ENCODE results near the gene CHMP4A.
A peak's percentile ranks its signal among the peaks of the same experiment; 100 is the strongest.

Gene CHMP4A

GRCh38 chr14:24212924-24213865 lies at the start of gene CHMP4A:
Gene CHMP4A, minus strand, starts transcription at chr14:24213488. Its CDS starts 49 bp downstream, at chr14:24213439.
- Histone ChIP-seq H3K4me1 (ENCODE audit: control insufficient read depth, insufficient read depth, low read length) (peaks cover 5% of the 10 kb centered on the region), H3K9ac (ENCODE audit: low read depth, low read length) (peak within 1 kb of the TSS; percentile 91), H3K4me3 (ENCODE audit: low read depth, low read length) (peak within 1 kb of the TSS; percentile 94), H3K27me3 (ENCODE audit: control insufficient read depth, insufficient read depth, low read length) (no peaks in the 10 kb centered on the region), H3K9me3 (ENCODE audit: control insufficient read depth, insufficient read depth, low read length) (no peaks in the 10 kb centered on the region), H3K36me3 (ENCODE audit: control insufficient read depth, insufficient read depth, low read length) (peaks cover 25% of the 10 kb centered on the region)

- no peaks in the 10 kb centered on the region for H3K27me3 ChIP-seq (ENCODE audit: control insufficient read depth, insufficient read depth, low read length)
- H3K4me3 ChIP-seq (ENCODE audit: low read depth, low read length): no peak overlapping the region
- H3K4me1 ChIP-seq (ENCODE audit: control insufficient read depth, insufficient read depth, low read length): no peaks in the 10 kb centered on the region
- H3K9ac ChIP-seq (ENCODE audit: low read depth, low read length): no peak overlapping the region
- peaks cover 14% of the 10 kb centered on the region for H3K36me3 ChIP-seq (ENCODE audit: control insufficient read depth, insufficient read depth, low read length)
- no peaks in the 10 kb centered on the region for H3K9me3 ChIP-seq (ENCODE audit: control insufficient read depth, insufficient read depth, low read length)
Observed at GRCh38 chr14:24261969-24262327, 48.7 kb upstream of the CHMP4A start.

- peaks cover 8% of the 10 kb centered on the region for H3K36me3 ChIP-seq (ENCODE audit: control insufficient read depth, insufficient read depth, low read length)
Observed at GRCh38 chr14:24261256-24261968, 48.1 kb upstream of the CHMP4A start.

GRCh38 chr14:24260780-24261157 lies 47.5 kb upstream of the CHMP4A start:
- Histone ChIP-seq H3K4me1 (ENCODE audit: control insufficient read depth, insufficient read depth, low read length) (no peaks in the 10 kb centered on the region), H3K4me3 (ENCODE audit: low read depth, low read length) (no peak overlapping the region), H3K9ac (ENCODE audit: low read depth, low read length) (no peak overlapping the region), H3K36me3 (ENCODE audit: control insufficient read depth, insufficient read depth, low read length) (peaks cover 5% of the 10 kb centered on the region), H3K27me3 (ENCODE audit: control insufficient read depth, insufficient read depth, low read length) (no peaks in the 10 kb centered on the region), H3K9me3 (ENCODE audit: control insufficient read depth, insufficient read depth, low read length) (no peaks in the 10 kb centered on the region)

More at GRCh38 chr14:24261256-24261968, 48.1 kb upstream of the CHMP4A start:
- H3K27me3 ChIP-seq (ENCODE audit: control insufficient read depth, insufficient read depth, low read length): no peaks in the 10 kb centered on the region
- no peaks in the 10 kb centered on the region for H3K9me3 ChIP-seq (ENCODE audit: control insufficient read depth, insufficient read depth, low read length)
- H3K4me1 ChIP-seq (ENCODE audit: control insufficient read depth, insufficient read depth, low read length): no peaks in the 10 kb centered on the region
- H3K9ac ChIP-seq (ENCODE audit: low read depth, low read length): no peak overlapping the region
- no peak overlapping the region for H3K4me3 ChIP-seq (ENCODE audit: low read depth, low read length)

- H3K4me1 ChIP-seq (ENCODE audit: control insufficient read depth, insufficient read depth, low read length): no peaks in the 10 kb centered on the region
- peaks cover 5% of the 10 kb centered on the region for H3K36me3 ChIP-seq (ENCODE audit: control insufficient read depth, insufficient read depth, low read length)
- H3K4me3 ChIP-seq (ENCODE audit: low read depth, low read length): no peak overlapping the region
- H3K27me3 ChIP-seq (ENCODE audit: control insufficient read depth, insufficient read depth, low read length): no peaks in the 10 kb centered on the region
- no peak overlapping the region for H3K9ac ChIP-seq (ENCODE audit: low read depth, low read length)
- no peaks in the 10 kb centered on the region for H3K9me3 ChIP-seq (ENCODE audit: control insufficient read depth, insufficient read depth, low read length)
Observed at GRCh38 chr14:24260026-24260779, 46.9 kb upstream of the CHMP4A start.

GRCh38 chr14:24259282-24260025 lies 46.2 kb upstream of the CHMP4A start:
- no peaks in the 10 kb centered on the region for H3K36me3 ChIP-seq (ENCODE audit: control insufficient read depth, insufficient read depth, low read length)
- H3K4me1 ChIP-seq (ENCODE audit: control insufficient read depth, insufficient read depth, low read length): no peaks in the 10 kb centered on the region
- no peak overlapping the region for H3K4me3 ChIP-seq (ENCODE audit: low read depth, low read length)
- no peaks in the 10 kb centered on the region for H3K27me3 ChIP-seq (ENCODE audit: control insufficient read depth, insufficient read depth, low read length)
- H3K9ac ChIP-seq (ENCODE audit: low read depth, low read length): peak overlapping the region; percentile 37
- H3K9me3 ChIP-seq (ENCODE audit: control insufficient read depth, insufficient read depth, low read length): no peaks in the 10 kb centered on the region

- no peak overlapping the region for H3K4me3 ChIP-seq (ENCODE audit: low read depth, low read length)
- H3K27me3 ChIP-seq (ENCODE audit: control insufficient read depth, insufficient read depth, low read length): no peaks in the 10 kb centered on the region
- H3K9me3 ChIP-seq (ENCODE audit: control insufficient read depth, insufficient read depth, low read length): no peaks in the 10 kb centered on the region
- no peaks in the 10 kb centered on the region for H3K36me3 ChIP-seq (ENCODE audit: control insufficient read depth, insufficient read depth, low read length)
- no peaks in the 10 kb centered on the region for H3K4me1 ChIP-seq (ENCODE audit: control insufficient read depth, insufficient read depth, low read length)
- H3K9ac ChIP-seq (ENCODE audit: low read depth, low read length): no peak overlapping the region
Observed at GRCh38 chr14:24258548-24259265, 45.4 kb upstream of the CHMP4A start.

GRCh38 chr14:24258119-24258518 lies 44.8 kb upstream of the CHMP4A start:
- Histone ChIP-seq H3K4me1 (ENCODE audit: control insufficient read depth, insufficient read depth, low read length) (no peaks in the 10 kb centered on the region), H3K9me3 (ENCODE audit: control insufficient read depth, insufficient read depth, low read length) (no peaks in the 10 kb centered on the region), H3K9ac (ENCODE audit: low read depth, low read length) (no peak overlapping the region), H3K27me3 (ENCODE audit: control insufficient read depth, insufficient read depth, low read length) (no peaks in the 10 kb centered on the region), H3K36me3 (ENCODE audit: control insufficient read depth, insufficient read depth, low read length) (no peaks in the 10 kb centered on the region), H3K4me3 (ENCODE audit: low read depth, low read length) (no peak overlapping the region)

- no peaks in the 10 kb centered on the region for H3K27me3 ChIP-seq (ENCODE audit: control insufficient read depth, insufficient read depth, low read length)
- H3K4me1 ChIP-seq (ENCODE audit: control insufficient read depth, insufficient read depth, low read length): no peaks in the 10 kb centered on the region
- H3K9me3 ChIP-seq (ENCODE audit: control insufficient read depth, insufficient read depth, low read length): no peaks in the 10 kb centered on the region
- H3K4me3 ChIP-seq (ENCODE audit: low read depth, low read length): no peak overlapping the region
- no peak overlapping the region for H3K9ac ChIP-seq (ENCODE audit: low read depth, low read length)
- H3K36me3 ChIP-seq (ENCODE audit: control insufficient read depth, insufficient read depth, low read length): peaks cover 3% of the 10 kb centered on the region
Observed at GRCh38 chr14:24256960-24257359, 43.7 kb upstream of the CHMP4A start.

- Histone ChIP-seq H3K9me3 (ENCODE audit: control insufficient read depth, insufficient read depth, low read length) (no peaks in the 10 kb centered on the region), H3K4me1 (ENCODE audit: control insufficient read depth, insufficient read depth, low read length) (no peaks in the 10 kb centered on the region), H3K9ac (ENCODE audit: low read depth, low read length) (no peak overlapping the region), H3K36me3 (ENCODE audit: control insufficient read depth, insufficient read depth, low read length) (peaks cover 3% of the 10 kb centered on the region), H3K4me3 (ENCODE audit: low read depth, low read length) (no peak overlapping the region), H3K27me3 (ENCODE audit: control insufficient read depth, insufficient read depth, low read length) (no peaks in the 10 kb centered on the region)
Observed at GRCh38 chr14:24255931-24256711, 42.8 kb upstream of the CHMP4A start.

Data from iPS-15b (cell line).